HUDEP-2 (cell line): Measurements from ENCODE around the gene GSE1.

Source experiments
- DNase-seq, 76 experiments: peaks; one replicate each; lab custom pipeline; 2025; ENCODE audit not compliant: unreplicated experiment in 76 of 76; lab: John Stamatoyannopoulos, UW

The GSE1 gene

DNA sequence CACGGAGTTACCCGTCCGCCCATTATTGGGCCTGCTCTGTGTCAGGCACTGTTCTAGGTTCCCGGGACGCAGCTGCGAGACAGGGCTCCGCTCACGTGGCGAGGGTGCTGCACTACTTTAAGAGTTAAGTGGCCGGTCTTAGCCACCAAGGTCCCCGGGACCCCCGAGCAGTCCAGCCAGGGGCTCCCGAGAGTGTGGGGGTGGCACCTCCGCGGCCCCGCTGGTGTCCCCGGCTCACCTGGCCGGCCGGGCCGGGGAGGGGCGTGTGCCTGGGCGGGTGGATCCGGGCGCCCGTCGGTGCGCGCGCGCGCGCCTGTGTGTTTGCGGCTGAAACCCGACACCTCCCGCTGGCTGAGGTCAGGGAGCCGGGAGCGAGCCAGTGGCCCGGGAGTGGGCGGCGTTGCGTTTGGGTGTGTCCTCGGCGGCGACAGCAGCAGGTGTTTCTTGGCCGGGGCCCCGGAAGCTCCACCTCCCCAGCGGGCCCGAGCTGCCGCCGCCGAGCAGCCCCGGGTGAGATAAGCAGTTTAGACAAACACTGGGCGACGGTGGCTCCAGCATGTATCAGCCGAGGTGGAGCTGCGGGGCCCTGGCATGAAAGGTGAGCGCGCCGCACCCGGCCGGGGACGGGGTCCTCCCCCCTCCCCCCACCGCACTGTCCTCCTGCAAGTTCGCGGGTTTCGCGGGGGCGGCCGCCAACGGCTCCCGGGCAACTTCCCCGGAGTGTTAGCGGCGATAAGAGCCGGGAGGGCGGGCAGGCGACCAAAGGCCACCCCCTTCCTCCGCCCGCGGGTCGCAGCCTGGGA, at the start of gene GSE1:
Gene GSE1, plus strand, starts transcription at position 522 of the 803 bp plus-strand sequence. Its CDS starts 70 bp downstream, at position 592.
- peak in 75 of 76 experiments; percentile 37 to 98 (median 95) for DNase-seq

GRCh38 chr16:85563515-85564276, 49.4 kb upstream of the GSE1 start:
- peak in 11 of 76 experiments; percentile 10 to 31 (median 19) for DNase-seq

- DNase-seq, result peak in 24 of 76 experiments; percentile 12 to 49 (median 24)
Measured at GRCh38 chr16:85564277-85565051, 48.7 kb upstream of the GSE1 start.

GRCh38 chr16:85565340-85565739, 47.8 kb upstream of the GSE1 start:
- no peak for DNase-seq

GRCh38 chr16:85565801-85566526, 47.2 kb upstream of the GSE1 start:
- no peak for DNase-seq

GRCh38 chr16:85566561-85567100, 46.5 kb upstream of the GSE1 start:
- DNase-seq, result peak in 41 of 76 experiments; percentile 22 to 93 (median 61)

- DNase-seq, result peak in 65 of 76 experiments; percentile 25 to 93 (median 58)
Measured at GRCh38 chr16:85567101-85567866, 45.8 kb upstream of the GSE1 start.

GRCh38 chr16:85567935-85568334, 45.2 kb upstream of the GSE1 start:
- no peak for DNase-seq

GRCh38 chr16:85568519-85568918, 44.6 kb upstream of the GSE1 start:
- peak in 34 of 76 experiments; percentile 13 to 72 (median 32) for DNase-seq

- no peak for DNase-seq
Measured at GRCh38 chr16:85569039-85569614, 44.0 kb upstream of the GSE1 start.

GRCh38 chr16:85569615-85570212, 43.4 kb upstream of the GSE1 start:
- DNase-seq, result peak in 48 of 76 experiments; percentile 16 to 83 (median 45)

GRCh38 chr16:85570213-85570734, 42.8 kb upstream of the GSE1 start:
- DNase-seq, result peak in 12 of 76 experiments; percentile 27 to 66 (median 50)

DNA sequence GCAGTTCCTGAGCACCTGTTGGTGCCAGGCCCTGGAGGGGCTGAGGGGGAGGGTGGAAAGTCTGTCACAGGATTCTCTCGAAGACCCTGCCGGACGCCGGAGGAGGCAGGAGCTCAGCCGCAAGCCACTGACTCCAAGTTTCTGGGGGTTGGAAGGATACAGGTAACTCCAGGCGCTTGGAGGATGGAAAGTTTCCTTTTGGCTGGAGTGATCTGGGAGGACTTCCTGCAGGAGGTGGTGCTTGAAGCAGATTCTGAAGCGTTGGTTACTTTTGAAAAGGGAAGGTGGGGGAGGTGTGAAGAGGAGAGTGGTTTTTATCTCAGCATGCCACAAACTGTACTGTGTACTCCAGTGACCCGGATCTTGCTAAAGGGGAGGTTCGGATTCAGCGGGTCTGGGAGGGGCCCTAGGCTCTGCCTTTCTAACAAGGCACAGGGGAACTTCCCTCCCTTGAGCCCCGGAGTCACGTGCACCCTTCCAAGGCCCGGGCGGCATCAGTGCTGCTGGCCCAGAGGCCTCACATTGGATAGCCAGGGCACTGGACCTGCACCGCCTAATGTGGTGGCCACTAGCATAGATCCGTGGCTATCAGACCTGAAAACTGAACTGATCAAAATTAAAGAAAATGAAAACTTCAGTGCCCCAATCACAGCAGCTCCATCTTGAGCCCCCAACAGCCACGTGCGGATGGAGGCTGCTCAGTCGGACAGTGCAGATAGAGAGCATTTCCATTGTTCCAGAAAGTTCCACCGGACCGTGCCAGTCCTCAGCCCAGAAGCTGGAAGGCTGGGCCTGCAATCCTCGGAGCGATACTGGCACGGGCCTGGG, 42.2 kb upstream of the GSE1 start:
- peak in 75 of 76 experiments; percentile 53 to 97 (median 90) for DNase-seq

DNA sequence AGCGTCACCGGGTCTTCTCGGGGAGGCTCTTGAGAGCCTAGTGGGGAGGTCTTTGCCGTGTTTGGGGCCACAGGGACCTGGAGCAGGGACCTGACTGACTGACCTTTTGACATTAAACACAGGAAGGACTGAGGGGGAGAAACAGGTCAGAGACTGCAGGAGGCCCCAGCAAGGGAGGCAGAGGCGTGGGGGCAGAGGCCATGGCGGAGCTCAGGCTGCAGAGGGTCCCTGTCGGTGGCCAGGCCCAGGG, 41.6 kb upstream of the GSE1 start:
- DNase-seq, result peak in 7 of 76 experiments; percentile 39 to 62 (median 51)

DNA sequence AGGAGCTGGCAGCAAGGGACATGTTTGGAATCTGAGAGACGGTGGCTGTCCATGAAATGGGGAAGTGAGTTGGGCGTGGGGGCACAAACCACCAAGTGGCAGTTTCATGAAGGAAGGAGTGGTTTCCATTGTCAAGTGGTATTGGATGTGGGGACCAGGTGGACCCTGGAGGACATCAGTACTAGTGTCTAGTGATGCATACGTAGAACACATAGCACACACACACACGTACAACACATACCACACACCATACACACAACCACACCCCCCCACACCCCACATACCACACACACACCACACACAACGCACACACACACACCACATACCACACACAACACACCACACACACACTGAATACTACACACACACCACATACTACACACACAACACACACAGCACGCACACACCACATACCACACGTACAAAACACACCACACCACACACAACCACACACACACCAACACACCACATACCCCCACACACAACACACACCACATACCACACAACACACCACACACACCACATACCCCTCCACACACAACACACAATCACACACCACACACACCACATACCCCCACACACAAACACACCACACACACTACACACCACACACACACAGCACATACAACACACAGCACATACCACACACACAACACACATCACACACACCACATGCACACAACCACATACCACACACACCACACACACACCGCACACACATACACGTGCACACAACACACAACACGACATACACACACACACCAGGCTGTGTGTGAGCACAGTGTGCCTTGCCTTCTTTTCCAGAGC, 41.1 kb upstream of the GSE1 start:
- peak in 61 of 76 experiments; percentile 26 to 85 (median 57) for DNase-seq

DNA sequence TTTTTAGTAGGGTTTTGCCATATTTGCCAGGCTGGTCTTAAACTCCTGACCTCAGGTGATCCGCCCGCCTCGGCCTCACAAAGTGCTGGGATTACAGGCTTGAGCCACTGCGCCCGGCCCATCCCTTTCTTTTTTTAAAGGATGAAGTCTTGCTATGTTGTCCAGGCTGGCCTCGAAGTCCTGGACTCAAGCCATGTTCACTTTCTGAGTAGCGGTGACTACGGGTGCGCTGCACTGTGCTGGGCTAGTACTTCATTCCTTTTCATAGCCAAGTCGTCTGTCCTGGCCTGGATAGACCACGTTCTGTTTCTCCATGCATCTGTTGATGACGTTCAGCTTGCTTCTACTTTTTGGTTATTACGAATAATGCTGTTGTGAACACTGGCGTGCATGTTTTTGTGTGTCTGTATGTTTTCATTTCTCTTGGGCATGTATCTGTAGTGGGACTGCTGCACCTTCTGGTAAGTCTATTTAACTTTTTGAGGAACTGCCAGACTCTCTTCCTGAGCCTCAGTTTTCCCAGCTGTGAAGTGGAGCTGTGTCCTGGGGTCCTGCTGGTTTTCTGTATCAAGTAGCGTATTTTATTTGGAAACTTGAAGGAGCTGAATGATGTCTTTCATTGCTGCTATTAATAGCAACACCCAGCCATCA, 40.0 kb upstream of the GSE1 start:
- DNase-seq, result no peak
